GM18519 (cell line): ENCODE results near the gene MARS1.

Experiments used
- ATAC-seq: cut with Tn5 transposase; IDR thresholded peaks from one replicate; pipeline ENCODE4 v1.9.1; 2021; ENCODE audit warnings: mild to moderate bottlenecking, moderate library complexity; ENCODE audit not compliant: unreplicated experiment, low FRiP score

The MARS1 gene

GRCh38 chr12:57456737-57457490 is 31.0 kb upstream of the MARS1 start:
- ATAC-seq = no peak

- no peak for ATAC-seq
Observed at GRCh38 chr12:57458665-57459054, 29.2 kb upstream of the MARS1 start.

- peak; percentile 53 for ATAC-seq
Observed at GRCh38 chr12:57459055-57459749, 28.7 kb upstream of the MARS1 start.

GRCh38 chr12:57459750-57460467 is 28.0 kb upstream of the MARS1 start, which contains the start of gene GLI1:
GLI1 (plus strand) TSS chr12:57459785; CDS start chr12:57463692, 3,907 bp downstream.
- ATAC-seq = no peak

- no peak for ATAC-seq
Observed at GRCh38 chr12:57460468-57460784, 27.4 kb upstream of the MARS1 start.

- no peak for ATAC-seq
Observed at GRCh38 chr12:57460841-57461275, 27.0 kb upstream of the MARS1 start.

GRCh38 chr12:57461276-57461916 is 26.5 kb upstream of the MARS1 start:
- ATAC-seq = no peak

GRCh38 chr12:57461917-57462250 is 26.0 kb upstream of the MARS1 start:
- no peak for ATAC-seq

GRCh38 chr12:57462251-57462911 is 25.5 kb upstream of the MARS1 start:
- peak; percentile 53 for ATAC-seq

- ATAC-seq = no peak
Observed at GRCh38 chr12:57462912-57463253, 25.0 kb upstream of the MARS1 start.

GRCh38 chr12:57464569-57464968 is 23.3 kb upstream of the MARS1 start:
- no peak for ATAC-seq

GRCh38 chr12:57465030-57465746 is 22.7 kb upstream of the MARS1 start:
- no peak for ATAC-seq

GRCh38 chr12:57465747-57466505 is 21.9 kb upstream of the MARS1 start:
- no peak for ATAC-seq

GRCh38 chr12:57467212-57467874 is 20.5 kb upstream of the MARS1 start:
- ATAC-seq = no peak

- ATAC-seq = no peak
Observed at GRCh38 chr12:57467915-57468314, 20.0 kb upstream of the MARS1 start.

- no peak for ATAC-seq
Observed at GRCh38 chr12:57469296-57470164, 18.3 kb upstream of the MARS1 start.

- no peak for ATAC-seq
Observed at GRCh38 chr12:57470286-57470969, 17.4 kb upstream of the MARS1 start.
